Measurements from ENCODE around the gene KCNH4. TPM values are rescaled to one million over a fixed set of nuclear protein-coding genes. Genes with fewer than 3 reads are reported as not detected.
"Not testable (repeated sequence)": the region's sequence is repeated elsewhere in the genome, so short reads cannot be mapped to it uniquely, and the experiment has no call there.

Gene KCNH4
- total RNA-seq, 2 donors from 2014 or later: 0.33 to 2.5 TPM

DNA sequence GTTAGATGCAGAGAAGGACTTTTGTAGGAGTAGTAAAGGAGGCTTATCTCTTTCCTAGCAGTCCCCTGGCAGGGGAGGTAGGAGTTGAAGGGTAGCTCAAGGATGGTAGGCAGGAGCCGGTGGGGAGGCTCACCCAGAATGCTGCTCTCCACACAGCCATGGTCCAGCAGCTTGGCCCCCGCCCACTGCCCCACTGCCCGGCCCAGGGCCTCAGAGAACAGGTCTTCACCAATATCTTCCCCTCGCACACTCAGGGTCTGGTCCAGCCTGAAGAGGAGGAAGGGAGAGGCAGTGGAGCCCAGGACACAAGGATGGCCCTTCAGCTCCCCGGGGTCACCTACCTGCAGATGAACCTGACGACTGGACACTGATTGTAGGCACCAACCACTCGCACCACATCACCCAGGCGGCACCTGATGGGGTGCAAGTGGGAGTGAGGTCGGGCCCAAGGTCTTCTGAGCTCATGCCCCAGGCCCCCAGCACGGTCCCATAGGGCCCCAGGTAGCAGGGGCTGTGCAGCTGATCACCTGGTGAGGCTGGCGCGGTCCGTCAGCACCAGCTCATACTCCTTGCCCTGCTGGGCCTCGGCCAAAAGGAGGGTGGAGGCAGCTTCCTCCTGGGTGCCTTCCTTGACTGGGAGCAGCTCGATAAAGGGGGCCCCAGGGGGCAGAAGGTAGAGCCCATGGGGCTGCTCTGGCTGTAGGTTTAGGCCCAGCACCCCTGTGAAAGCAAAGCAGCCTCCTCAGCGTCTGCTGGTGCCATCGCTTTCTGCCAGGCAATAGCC is 9.7 kb upstream of the KCNH4 start:
- DNase-seq (ENCODE audit: low spot score) (no peak), ATAC-seq (no peak)
- Mint-ChIP-seq H3K36me3 (no peaks in the 10 kb centered on the region), H3K27ac (no peak overlapping the region), H3K9me3 (no peaks in the 10 kb centered on the region), H3K27me3 (no peaks in the 10 kb centered on the region), H3K4me3 (no peak overlapping the region), H3K4me1 (ENCODE audit: low read depth in 2 of 2) (peaks cover 13 to 16% of the 10 kb centered on the region in 2 donors)

- H3K36me3 Mint-ChIP-seq: no peaks in the 10 kb centered on the region
- H3K9me3 Mint-ChIP-seq: no peaks in the 10 kb centered on the region
- H3K27ac Mint-ChIP-seq: no peak overlapping the region
- H3K4me3 Mint-ChIP-seq: no peak overlapping the region
- peaks cover 16 to 17% of the 10 kb centered on the region in 2 donors for H3K4me1 Mint-ChIP-seq (ENCODE audit: low read depth in 2 of 2)
- ATAC-seq (no peak), DNase-seq (ENCODE audit: low spot score) (peak; percentile 52)
- H3K27me3 Mint-ChIP-seq: no peaks in the 10 kb centered on the region
Observed at GRCh38 chr17:42189651-42189965, 8.7 kb upstream of the KCNH4 start.

GRCh38 chr17:42188749-42189650 is 8.1 kb upstream of the KCNH4 start:
- Mint-ChIP-seq H3K36me3 (no peaks in the 10 kb centered on the region), H3K4me3 (no peak overlapping the region), H3K27ac (no peak overlapping the region), H3K9me3 (no peaks in the 10 kb centered on the region), H3K27me3 (no peaks in the 10 kb centered on the region), H3K4me1 (ENCODE audit: low read depth in 2 of 2) (peaks cover 14 to 15% of the 10 kb centered on the region in 2 donors)
- ATAC-seq (no peak), DNase-seq (ENCODE audit: low spot score) (peak; percentile 35)

DNA sequence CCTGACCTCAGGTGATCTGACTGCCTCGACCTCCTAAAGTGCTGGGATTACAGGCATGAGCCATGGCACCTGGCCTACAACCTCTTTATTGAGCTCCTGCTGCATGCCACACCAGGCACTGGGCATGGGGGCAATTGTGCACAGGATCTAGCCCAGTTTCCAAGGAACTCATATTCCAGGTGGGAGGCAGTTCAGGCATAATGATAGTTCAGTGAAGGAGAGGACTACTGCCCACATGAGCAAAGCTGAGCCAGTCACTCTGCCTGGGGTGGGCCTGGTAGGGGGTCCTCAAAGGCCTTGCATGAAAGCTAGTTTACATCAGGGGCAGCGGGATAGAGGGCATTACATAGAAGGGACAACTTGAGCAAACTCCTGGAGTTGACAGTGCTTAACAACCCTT is 6.9 kb upstream of the KCNH4 start:
- Mint-ChIP-seq H3K36me3 (no peaks in the 10 kb centered on the region), H3K27ac (no peak overlapping the region), H3K9me3 (no peaks in the 10 kb centered on the region), H3K27me3 (no peaks in the 10 kb centered on the region), H3K4me1 (ENCODE audit: low read depth in 2 of 2) (peaks cover 16 to 17% of the 10 kb centered on the region in 2 donors), H3K4me3 (no peak overlapping the region)
- no peak for ATAC-seq
- peak; percentile 48 for DNase-seq (ENCODE audit: low spot score)

DNA sequence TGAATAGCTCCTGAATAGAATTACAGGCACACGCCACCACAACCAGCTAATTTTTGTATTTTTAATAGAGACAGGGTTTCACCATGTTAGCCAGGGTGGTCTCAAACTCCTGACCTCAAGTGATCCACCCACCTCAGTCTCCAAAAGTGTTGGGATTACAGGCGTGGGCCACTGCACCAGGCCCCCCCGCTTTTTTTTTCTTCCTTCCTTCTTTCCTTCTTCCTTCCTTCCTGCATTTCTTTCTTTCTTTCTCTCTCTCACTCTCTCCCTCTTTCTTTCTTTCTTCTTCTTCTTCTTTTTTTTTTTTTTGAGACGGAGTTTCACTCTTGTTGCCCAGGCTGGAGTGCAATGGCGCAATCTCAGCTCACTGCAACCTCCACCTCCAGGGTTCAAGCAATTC is 5.2 kb upstream of the KCNH4 start:
- H3K27ac Mint-ChIP-seq, H3K27me3 Mint-ChIP-seq, ATAC-seq, H3K9me3 Mint-ChIP-seq, H3K36me3 Mint-ChIP-seq: not testable (repeated sequence)
- Mint-ChIP-seq H3K4me1 (ENCODE audit: low read depth in 2 of 2) (peaks cover 28 to 30% of the 10 kb centered on the region in 2 donors), H3K4me3 (peak overlapping the region; percentile 25)
- peak; percentile 35 for DNase-seq (ENCODE audit: low spot score)

DNA sequence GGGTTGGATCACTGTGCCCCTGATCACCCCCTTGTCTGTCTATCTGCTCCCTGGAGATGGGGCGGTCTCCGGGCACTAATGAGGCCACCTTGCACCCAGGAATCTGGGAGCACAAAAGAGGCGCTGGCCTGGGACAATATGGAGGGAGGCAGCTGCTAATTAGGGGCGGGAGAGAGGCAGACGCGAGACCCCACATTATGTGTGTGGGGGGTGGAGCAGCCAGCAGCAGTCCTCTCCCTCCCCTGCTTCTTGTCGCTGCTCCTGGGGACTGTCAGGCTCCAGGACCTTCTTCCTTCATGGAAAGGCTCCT is 4.6 kb upstream of the KCNH4 start:
- Mint-ChIP-seq H3K9me3 (no peaks in the 10 kb centered on the region), H3K36me3 (no peaks in the 10 kb centered on the region), H3K4me3 (no peak overlapping the region), H3K27me3 (no peaks in the 10 kb centered on the region), H3K27ac (no peak overlapping the region), H3K4me1 (ENCODE audit: low read depth in 2 of 2) (peaks cover 29 to 30% of the 10 kb centered on the region in 2 donors)
- ATAC-seq (no peak), DNase-seq (ENCODE audit: low spot score) (no peak)

DNA sequence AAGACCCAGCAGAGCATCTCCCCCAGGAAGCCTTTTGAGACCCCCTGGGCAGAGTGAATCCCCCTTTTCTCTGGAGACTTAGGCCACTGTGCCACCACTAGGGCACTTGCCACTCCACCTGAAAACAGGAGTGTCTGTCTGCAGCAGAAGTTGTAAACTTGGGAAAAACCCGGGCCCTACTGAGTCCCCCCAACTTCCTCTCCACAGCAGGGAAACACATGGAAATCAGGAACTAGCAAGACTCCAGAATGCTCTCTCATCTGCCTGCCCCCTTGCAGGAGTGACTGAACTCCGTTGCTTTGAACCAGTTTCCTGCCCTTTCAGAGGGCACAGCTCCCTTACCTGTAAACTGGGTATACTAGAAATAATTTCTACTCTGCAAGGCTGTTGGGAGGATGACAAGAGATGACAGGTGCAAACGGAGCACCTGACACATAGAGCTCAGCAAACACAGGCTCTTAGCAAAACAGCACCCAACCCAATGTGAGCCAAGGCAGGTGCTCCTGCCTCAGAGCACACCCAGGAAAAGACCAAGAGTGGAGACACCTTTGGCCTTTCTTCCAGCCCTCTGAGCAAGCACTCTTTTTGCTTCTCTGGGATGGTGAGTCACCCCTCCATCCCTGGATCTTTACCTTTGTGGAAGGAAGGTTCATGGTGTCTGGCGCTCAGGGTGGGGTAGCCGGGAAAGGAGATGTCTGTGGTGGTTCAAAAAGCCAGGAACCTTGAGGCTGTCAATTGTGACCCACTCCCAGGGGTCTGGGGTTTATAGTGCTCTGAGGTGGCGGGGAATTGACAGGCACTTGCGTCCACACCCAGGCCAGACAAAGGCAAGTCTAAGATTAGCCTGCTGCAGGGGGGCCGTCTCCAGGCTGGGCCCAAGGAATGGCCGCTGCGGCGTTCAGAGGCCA is 4.0 kb upstream of the KCNH4 start, which contains the start of gene HCRT:
Gene HCRT (minus strand): TSS at position 740 of the 908 bp plus-strand sequence. CDS start 87 bp downstream, at position 653.
- no peaks in the 10 kb centered on the region for H3K9me3 Mint-ChIP-seq
- H3K36me3 Mint-ChIP-seq: no peaks in the 10 kb centered on the region
- ATAC-seq: no peak
- peak within 1 kb of the TSS; percentile 88 for H3K4me3 Mint-ChIP-seq
- H3K27ac Mint-ChIP-seq: peak within 1 kb of the TSS; percentile 54 to 62
- peaks cover 30 to 31% of the 10 kb centered on the region in 2 donors for H3K4me1 Mint-ChIP-seq (ENCODE audit: low read depth in 2 of 2)
- no peak for DNase-seq (ENCODE audit: low spot score)
- no peaks in the 10 kb centered on the region for H3K27me3 Mint-ChIP-seq

GRCh38 chr17:42183741-42184711 is 3.1 kb upstream of the KCNH4 start:
- H3K36me3 Mint-ChIP-seq: no peaks in the 10 kb centered on the region
- DNase-seq (ENCODE audit: low spot score) (peak; percentile 85), ATAC-seq (peak; percentile 86 to 88)
- peaks cover 0 to 3% of the 10 kb centered on the region in 2 donors for H3K27me3 Mint-ChIP-seq
- H3K9me3 Mint-ChIP-seq: no peaks in the 10 kb centered on the region
- peak overlapping the region; percentile 88 for H3K4me3 Mint-ChIP-seq
- H3K4me1 Mint-ChIP-seq (ENCODE audit: low read depth in 2 of 2): peaks cover 35 to 36% of the 10 kb centered on the region in 2 donors
- peak overlapping the region; percentile 62 to 90 for H3K27ac Mint-ChIP-seq

GRCh38 chr17:42182927-42183734 is 2.2 kb upstream of the KCNH4 start:
- no peaks in the 10 kb centered on the region for H3K9me3 Mint-ChIP-seq

DNA sequence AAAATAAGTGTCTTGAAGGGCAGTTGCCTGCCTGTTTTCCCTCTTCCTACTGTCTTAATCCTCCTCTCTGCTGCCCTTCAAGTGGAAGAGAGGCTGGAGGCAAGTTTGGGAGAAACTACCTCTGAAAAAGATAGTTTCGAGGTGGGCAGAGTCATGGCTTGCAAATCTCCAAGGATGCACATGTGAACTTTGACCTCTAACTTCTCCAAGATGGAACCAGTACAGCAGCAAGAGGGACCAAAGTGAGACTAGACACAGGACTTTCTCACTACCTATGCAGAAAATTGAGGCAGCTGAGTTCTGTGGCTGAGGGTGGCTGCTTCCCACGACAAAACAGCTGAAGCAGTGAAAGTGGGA is 887 bp upstream of the KCNH4 start:
- H3K4me1 Mint-ChIP-seq (ENCODE audit: low read depth in 2 of 2): peaks cover 47 to 48% of the 10 kb centered on the region in 2 donors
- no peak for ATAC-seq
- H3K27me3 Mint-ChIP-seq: peaks cover 0 to 9% of the 10 kb centered on the region in 2 donors
- H3K4me3 Mint-ChIP-seq: peak overlapping the region; percentile 88
- no peaks in the 10 kb centered on the region for H3K9me3 Mint-ChIP-seq
- no peaks in the 10 kb centered on the region for H3K36me3 Mint-ChIP-seq
- peak; percentile 22 for DNase-seq (ENCODE audit: low spot score)
- no peak overlapping the region for H3K27ac Mint-ChIP-seq

More at GRCh38 chr17:42182927-42183734, 2.2 kb upstream of the KCNH4 start:
- Mint-ChIP-seq H3K27ac (peak overlapping the region; percentile 62 to 90), H3K4me3 (peak overlapping the region; percentile 88), H3K36me3 (no peaks in the 10 kb centered on the region), H3K4me1 (ENCODE audit: low read depth in 2 of 2) (peaks cover 43 to 45% of the 10 kb centered on the region in 2 donors), H3K27me3 (peaks cover 0 to 6% of the 10 kb centered on the region in 2 donors)
- DNase-seq (ENCODE audit: low spot score): peak; percentile 18
- ATAC-seq: no peak

GRCh38 chr17:42180411-42180921 is 476 bp downstream of the KCNH4 start:
- Mint-ChIP-seq H3K36me3 (no peaks in the 10 kb centered on the region), H3K4me1 (ENCODE audit: low read depth in 2 of 2) (peaks cover 47 to 48% of the 10 kb centered on the region in 2 donors), H3K27me3 (peaks cover 0 to 9% of the 10 kb centered on the region in 2 donors), H3K9me3 (no peaks in the 10 kb centered on the region), H3K27ac (no peak overlapping the region), H3K4me3 (no peak overlapping the region)
- peak; percentile 56 for DNase-seq (ENCODE audit: low spot score)
- no peak for ATAC-seq
